Large intestine (tissue), 12 donors: Measurements from ENCODE around the gene SCNN1B. TPM values are rescaled to one million over a fixed set of nuclear protein-coding genes. Genes with fewer than 3 reads are reported as not detected.
"Not testable (repeated sequence)": the region's sequence is repeated elsewhere in the genome, so short reads cannot be mapped to it uniquely, and the experiment has no call there.

ENCODE experiments used
- DNase-seq, 2 donors: peaks; one replicate each; pipeline versions ENCODE4 v3.0.0 to v3.0.0-alpha.2; 2013
- H3K27ac ChIP-seq: one replicate; pipeline ENCODE4 v1.5.1; 2013; ENCODE audit warnings: low read length
- H3K27me3 ChIP-seq: 2 replicates; pipeline ENCODE4 v1.6.1; 2013; ENCODE audit warnings: low read length; ENCODE audit not compliant: control insufficient read depth, insufficient read depth
- H3K36me3 ChIP-seq: 2 replicates; pipeline ENCODE4 v1.6.1; 2013; ENCODE audit warnings: low read length; ENCODE audit not compliant: control insufficient read depth, insufficient read depth
- H3K4me1 ChIP-seq: one replicate; pipeline ENCODE4 v1.6.1; 2013; ENCODE audit warnings: low read length; ENCODE audit not compliant: control insufficient read depth, insufficient read depth
- H3K4me3 ChIP-seq: one replicate; pipeline ENCODE4 v1.5.1; 2013; ENCODE audit warnings: low read length
- H3K9me3 ChIP-seq: one replicate; pipeline ENCODE4 v1.6.1; 2013; ENCODE audit warnings: mild to moderate bottlenecking, low read depth, low read length, moderate library complexity; ENCODE audit not compliant: control insufficient read depth
- WGBS: methylation state at CpG from one replicate; pipeline ENCODE4 v1.1.5; 2013; ENCODE audit warnings: low lambda C conversion rate; ENCODE audit not compliant: insufficient coverage; 5-methylcytosine and 5-hydroxymethylcytosine counted together
- long read RNA-seq, 11 donors: transcript quantifications; one replicate each; lab custom pipeline, GENCODE V29; 2026
- polyA plus RNA-seq: library from polyadenylated mRNA; unstranded; fragments of 120-200 nt; gene quantifications from one replicate; pipeline ENCODE4 v1.2.1, GENCODE V29; 2013

Gene SCNN1B
- 0.13 TPM for polyA plus RNA-seq
- long read RNA-seq, donor 1 = 0 reads
- long read RNA-seq, donor 2 = 0 reads
- long read RNA-seq, donor 3 = 0 reads
- long read RNA-seq, donor 4 = 0 reads
- long read RNA-seq, donor 5 = 0 reads
- long read RNA-seq, donor 6 = 0 reads
- long read RNA-seq, donor 7 = 0 reads
- long read RNA-seq, donor 8 = 0 reads
- long read RNA-seq, donor 9 = 0 reads
- long read RNA-seq, donor 10 = 0 reads
- long read RNA-seq, donor 11 = 0 reads

GRCh38 chr16:23302045-23302956 lies at the start of gene SCNN1B:
SCNN1B (plus strand) TSS chr16:23302302; CDS start chr16:23348600, 46,298 bp downstream.
- no peaks in the 10 kb centered on the region for H3K36me3 ChIP-seq
- peaks cover 35% of the 10 kb centered on the region for H3K27me3 ChIP-seq
- no peak within 1 kb of the TSS for H3K4me3 ChIP-seq
- no CpG with 5 or more reads among the region's 81 CpGs for WGBS
- no peak within 1 kb of the TSS for H3K27ac ChIP-seq
- no peak for DNase-seq
- H3K9me3 ChIP-seq = no peaks in the 10 kb centered on the region
- H3K4me1 ChIP-seq = no peaks in the 10 kb centered on the region

- no peaks in the 10 kb centered on the region for H3K36me3 ChIP-seq
- 83% methylated on average over 1 of the region's 5 CpGs for WGBS
- H3K27ac ChIP-seq = no peak overlapping the region
- DNase-seq = no peak
- H3K27me3 ChIP-seq = no peaks in the 10 kb centered on the region
- H3K9me3 ChIP-seq = no peaks in the 10 kb centered on the region
- H3K4me1 ChIP-seq = no peaks in the 10 kb centered on the region
- H3K4me3 ChIP-seq = no peak overlapping the region
Observed at GRCh38 chr16:23252310-23252709, 49.8 kb upstream of the SCNN1B start.

- H3K27me3 ChIP-seq, H3K4me3 ChIP-seq, H3K27ac ChIP-seq, H3K9me3 ChIP-seq, H3K36me3 ChIP-seq, DNase-seq, H3K4me1 ChIP-seq: not testable (repeated sequence)
- no CpG with 5 or more reads among the region's 1 CpG for WGBS
Observed at GRCh38 chr16:23253650-23254049, 48.5 kb upstream of the SCNN1B start.

GRCh38 chr16:23254338-23254737 lies 47.8 kb upstream of the SCNN1B start:
- Histone ChIP-seq H3K4me1 (no peaks in the 10 kb centered on the region), H3K27me3 (no peaks in the 10 kb centered on the region), H3K27ac (no peak overlapping the region), H3K36me3 (no peaks in the 10 kb centered on the region), H3K9me3 (no peaks in the 10 kb centered on the region), H3K4me3 (no peak overlapping the region)
- WGBS = no CpG with 5 or more reads among the region's 4 CpGs
- DNase-seq = no peak

- H3K4me1 ChIP-seq = no peaks in the 10 kb centered on the region
- no peaks in the 10 kb centered on the region for H3K36me3 ChIP-seq
- H3K4me3 ChIP-seq = no peak overlapping the region
- no peak overlapping the region for H3K27ac ChIP-seq
- DNase-seq = no peak
- H3K27me3 ChIP-seq = no peaks in the 10 kb centered on the region
- WGBS = 47% methylated on average over 2 of the region's 4 CpGs
- no peaks in the 10 kb centered on the region for H3K9me3 ChIP-seq
Observed at GRCh38 chr16:23255000-23255399, 47.1 kb upstream of the SCNN1B start.

- no peaks in the 10 kb centered on the region for H3K27me3 ChIP-seq
- no peaks in the 10 kb centered on the region for H3K9me3 ChIP-seq
- no peaks in the 10 kb centered on the region for H3K36me3 ChIP-seq
- no peak overlapping the region for H3K27ac ChIP-seq
- no peaks in the 10 kb centered on the region for H3K4me1 ChIP-seq
- 20% methylated on average over 1 of the region's 3 CpGs for whole genome bisulfite sequencing
- no peak for DNase-seq
- H3K4me3 ChIP-seq = no peak overlapping the region
Observed at GRCh38 chr16:23256440-23256839, 45.7 kb upstream of the SCNN1B start.

- no peaks in the 10 kb centered on the region for H3K27me3 ChIP-seq
- WGBS = no CpG with 5 or more reads among the region's 1 CpG
- no peak for DNase-seq
Observed at GRCh38 chr16:23257682-23258081, 44.4 kb upstream of the SCNN1B start.

GRCh38 chr16:23258919-23259237 lies 43.2 kb upstream of the SCNN1B start:
- WGBS = no CpG with 5 or more reads among the region's 2 CpGs
- no peak for DNase-seq
- no peak overlapping the region for H3K4me3 ChIP-seq

More at GRCh38 chr16:23257682-23258081, 44.4 kb upstream of the SCNN1B start:
- no peaks in the 10 kb centered on the region for H3K9me3 ChIP-seq
- no peaks in the 10 kb centered on the region for H3K4me1 ChIP-seq
- H3K4me3 ChIP-seq = no peak overlapping the region
- no peaks in the 10 kb centered on the region for H3K36me3 ChIP-seq
- H3K27ac ChIP-seq = no peak overlapping the region

GRCh38 chr16:23267647-23268046 lies 34.5 kb upstream of the SCNN1B start:
- Histone ChIP-seq H3K4me1 (no peaks in the 10 kb centered on the region), H3K9me3 (no peaks in the 10 kb centered on the region), H3K36me3 (no peaks in the 10 kb centered on the region), H3K4me3 (no peak overlapping the region), H3K27ac (no peak overlapping the region), H3K27me3 (no peaks in the 10 kb centered on the region)
- no peak for DNase-seq
- WGBS = no CpG with 5 or more reads among the region's 6 CpGs

More at GRCh38 chr16:23258919-23259237, 43.2 kb upstream of the SCNN1B start:
- H3K9me3 ChIP-seq = no peaks in the 10 kb centered on the region
- H3K36me3 ChIP-seq = no peaks in the 10 kb centered on the region
- H3K4me1 ChIP-seq = no peaks in the 10 kb centered on the region
- H3K27ac ChIP-seq = no peak overlapping the region
- H3K27me3 ChIP-seq = no peaks in the 10 kb centered on the region

- no peaks in the 10 kb centered on the region for H3K36me3 ChIP-seq
- H3K27ac ChIP-seq = no peak overlapping the region
- H3K4me1 ChIP-seq = no peaks in the 10 kb centered on the region
- H3K9me3 ChIP-seq = no peaks in the 10 kb centered on the region
- no peaks in the 10 kb centered on the region for H3K27me3 ChIP-seq
- DNase-seq = no peak
- H3K4me3 ChIP-seq = no peak overlapping the region
Observed at GRCh38 chr16:23268561-23268960, 33.5 kb upstream of the SCNN1B start.
